ENCODE results near the gene MED20. TPM values are rescaled to one million over a fixed set of nuclear protein-coding genes. Genes with fewer than 3 reads are reported as not detected.
A peak's percentile ranks its signal among the peaks of the same experiment; 100 is the strongest.

MED20 gene
- total and polyA plus RNA-seq, 2 of the 4 experiments (the other 2 are of a cell fraction), result 24.8 to 38.2 TPM

GRCh38 chr6:41937861-41938574 is 17.1 kb upstream of the MED20 start:
- in situ Hi-C loops (cut with MboI; ENCODE audit: low sequenced_read_pairs) (loop anchor here (5.0 to 10.0 kb wide), 2 partner anchors 104 to 153 kb away; partner anchors contain the start of genes PRICKLE4 and TOMM6), dilution Hi-C loops (cut with HindIII; ENCODE audit: low sequenced_read_pairs, unreplicated experiment) (no loop called here), intact Hi-C loops (cut with micrococcal nuclease) (loop anchor here (2.0 to 5.0 kb wide), 3 partner anchors 15 to 156 kb away; partner anchors contain the start of gene PRICKLE4)
- Histone ChIP-seq H3K4me3 (ENCODE audit: insufficient read depth, low read depth, low read length) (no peak overlapping the region), H3K27ac (ENCODE audit: insufficient read depth, low read length) (peak overlapping the region; percentile 76; the same call in 1 of the 2 replicates), H4K8ac (ENCODE audit: low read depth in 2 of 2, low read length in 2 of 2) (peak overlapping the region in 1 of 2 experiments; percentile 21; a peak in 1 of 4 replicates), H3K9me1 (ENCODE audit: insufficient read depth, low read length) (peaks cover 11% of the 10 kb centered on the region; the same call in 1 of the 2 replicates), H4K5ac (ENCODE audit: low read depth, low read length) (peak overlapping the region; percentile 65), H2AK9ac (replicated peaks; ENCODE audit: low read depth, low read length, poor library complexity) (peak overlapping the region; percentile 99), H2BK5ac (ENCODE audit: low read depth, low read length, poor library complexity, severe bottlenecking) (peak overlapping the region; percentile 78), H3K9me3 (ENCODE audit: control insufficient read depth, insufficient read depth, low read length) (no peaks in the 10 kb centered on the region), H3K79me1 (ENCODE audit: low read depth in 1 of 2, low read length in 2 of 2) (peaks cover 19 to 64% of the 10 kb centered on the region in 2 experiments; a peak in 3 of 4 replicates), H4K20me1 (ENCODE audit: insufficient read depth, low read length) (peaks cover 54% of the 10 kb centered on the region), H3K56ac (ENCODE audit: extremely low read depth, insufficient read depth, low read length) (no peak overlapping the region), H3K18ac (ENCODE audit: low read depth, low read length) (no peak overlapping the region; the same call in 1 of the 2 replicates), H3K14ac (replicated peaks; ENCODE audit: low read depth, low read length) (0 out of 2 replicates have a peak overlapping the region, but pooled peaks have one; percentile 84), H3K4me2 (ENCODE audit: low read depth, low read length) (no peak overlapping the region), H3K4ac (ENCODE audit: low read depth, low read length) (0 out of 2 replicates have a peak overlapping the region, but pooled peaks have one; percentile 74), H2BK20ac (ENCODE audit: low read depth, low read length) (no peak overlapping the region), H2BK15ac (ENCODE audit: low read depth, low read length) (0 out of 3 replicates have a peak overlapping the region, but pooled peaks have one; percentile 34), H3K4me1 (ENCODE audit: control insufficient read depth, insufficient read depth, low read length) (peaks cover 30% of the 10 kb centered on the region), H3K36me3 (ENCODE audit: control insufficient read depth, insufficient read depth, low read length) (peaks cover 26% of the 10 kb centered on the region), H4K91ac (ENCODE audit: insufficient read depth, low read depth, low read length) (peak overlapping the region; percentile 24; the same call in 1 of the 2 replicates), H3K9ac (ENCODE audit: low read depth, low read length) (no peak overlapping the region), H3K27me3 (ENCODE audit: control insufficient read depth, insufficient read depth, low read length) (no peaks in the 10 kb centered on the region), H2BK120ac (ENCODE audit: low read depth, low read length) (no peak overlapping the region), H2AFZ (replicated peaks; ENCODE audit: low read length, poor library complexity) (no peak overlapping the region), H2AK5ac (ENCODE audit: low read depth, low read length) (peak overlapping the region; percentile 85; the same call in 1 of the 2 replicates), H3K23ac (ENCODE audit: low read depth, low read length) (peak overlapping the region; percentile 76; the same call in 1 of the 2 replicates)
- ATAC-seq (ENCODE audit: low read depth) (no peak), DNase-seq (no peak)
- WGBS, 2 experiments (ENCODE audit: extremely low coverage in 2 of 2, insufficient read length in 1 of 2), result no CpG with 5 or more reads among the region's 4 CpGs
- CTCF ChIA-PET, result interaction anchor here (0.8 to 1.5 kb wide), 3 partner anchors 17 to 91 kb away, joined by 3 to 5 read pairs (median 4); partner anchors contain the start of genes BYSL and MED20
- POLR2A ChIA-PET (ENCODE audit: unreplicated experiment), result no interaction called here
- TF ChIP-seq POLR2A (IDR thresholded peaks at IDR 0.05; ENCODE audit: low read depth, low read length), result no peak
- TF ChIP-seq NFE2L2 (IDR thresholded peaks at IDR 0.05; ENCODE audit: low read depth, low read length), result no peak
- no peak for TF ChIP-seq RCOR1 (IDR thresholded peaks at IDR 0.05; ENCODE audit: insufficient replicate concordance, low read length)
- TF ChIP-seq MAFK (IDR thresholded peaks at IDR 0.05; ENCODE audit: low read depth, low read length), result no peak
- TF ChIP-seq MAZ (IDR thresholded peaks at IDR 0.05; ENCODE audit: borderline replicate concordance, low read depth, low read length), result no peak
- TF ChIP-seq, protein P1, sequence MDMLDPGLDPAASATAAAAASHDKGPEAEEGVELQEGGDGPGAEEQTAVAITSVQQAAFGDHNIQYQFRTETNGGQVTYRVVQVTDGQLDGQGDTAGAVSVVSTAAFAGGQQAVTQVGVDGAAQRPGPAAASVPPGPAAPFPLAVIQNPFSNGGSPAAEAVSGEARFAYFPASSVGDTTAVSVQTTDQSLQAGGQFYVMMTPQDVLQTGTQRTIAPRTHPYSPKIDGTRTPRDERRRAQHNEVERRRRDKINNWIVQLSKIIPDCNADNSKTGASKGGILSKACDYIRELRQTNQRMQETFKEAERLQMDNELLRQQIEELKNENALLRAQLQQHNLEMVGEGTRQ (IDR thresholded peaks at IDR 0.05; ENCODE audit: low read depth, low read length), result no peak
- no peak for TF ChIP-seq SMC3 (IDR thresholded peaks at IDR 0.05; ENCODE audit: low read depth, low read length)
- BruUV-seq (replicated peaks), result no TSS peak
